Keratinocyte (primary cell): ENCODE results near the gene AGR3. TPM values are rescaled to one million over a fixed set of nuclear protein-coding genes. Genes with fewer than 3 reads are reported as not detected.

Experiments used
- DNase-seq: peaks from one replicate; pipeline ENCODE4 v3.0.0-alpha.2; 2011; ENCODE audit warnings: low read depth, missing footprints, low spot score
- FAIRE-seq: peaks from 2 replicates; lab custom pipeline; 2011; peaks lifted over from hg19 to GRCh38; lab: Jason Lieb, UNC
- H2AFZ ChIP-seq: 2 replicates; pipeline ENCODE4 v1.6.0; 2012; ENCODE audit warnings: low read length, control low read depth, inconsistent platforms; ENCODE audit not compliant: control insufficient read depth
- H3K27ac ChIP-seq: 2 replicates; pipeline ENCODE4 v1.5.1; 2011; ENCODE audit warnings: low read length; ENCODE audit not compliant: control insufficient read depth, insufficient read depth
- H3K27me3 ChIP-seq: 3 replicates; pipeline ENCODE4 v1.6.0; 2011; ENCODE audit warnings: low read length; ENCODE audit not compliant: control insufficient read depth, insufficient read depth; ENCODE audit errors: extremely low read depth
- H3K36me3 ChIP-seq, 2 experiments: 2 replicates in 1 of 2; 3 replicates in 1 of 2; pipeline ENCODE4 v1.5.1; 2011; ENCODE audit warnings: low read length in 2 of 2, mild to moderate bottlenecking in 1 of 2; ENCODE audit not compliant: control insufficient read depth in 2 of 2, insufficient read depth in 2 of 2; ENCODE audit errors: extremely low read depth in 1 of 2
- H3K4me1 ChIP-seq: 3 replicates; pipeline ENCODE4 v1.5.1; 2011; ENCODE audit warnings: low read length; ENCODE audit not compliant: control insufficient read depth, insufficient read depth; ENCODE audit errors: extremely low read depth
- H3K4me2 ChIP-seq: 3 replicates; pipeline ENCODE4 v1.6.0; 2011; ENCODE audit warnings: low read depth, low read length; ENCODE audit not compliant: control insufficient read depth, insufficient read depth; ENCODE audit errors: extremely low read depth
- H3K4me3 ChIP-seq, 3 experiments: fragments of 200-600 bp in 1 of 3; sonication (generic) in 1 of 3; 2 replicates in 2 of 3; 3 replicates in 1 of 3; pipeline ENCODE4 v1.5.1; 2011 to 2016; ENCODE audit warnings: low read length in 3 of 3, mild to moderate bottlenecking in 3 of 3, control low read depth in 2 of 3, inconsistent platforms in 1 of 3, low read depth in 1 of 3, mixed read lengths in 1 of 3, mixed run types in 1 of 3, moderate library complexity in 1 of 3; ENCODE audit not compliant: control insufficient read depth in 2 of 3, insufficient read depth in 2 of 3; ENCODE audit errors: extremely low read depth in 1 of 3
- H3K79me2 ChIP-seq: 2 replicates; pipeline ENCODE4 v1.6.0; 2012; ENCODE audit warnings: low read length; ENCODE audit not compliant: control insufficient read depth, insufficient read depth
- H3K9ac ChIP-seq: 3 replicates; pipeline ENCODE4 v1.6.0; 2011; ENCODE audit warnings: low read length; ENCODE audit not compliant: control insufficient read depth, insufficient read depth; ENCODE audit errors: extremely low read depth
- H3K9me1 ChIP-seq: 3 replicates; pipeline ENCODE4 v1.6.0; 2011; ENCODE audit warnings: low read length; ENCODE audit not compliant: control insufficient read depth, insufficient read depth; ENCODE audit errors: extremely low read depth
- H3K9me3 ChIP-seq: 2 replicates; pipeline ENCODE4 v1.5.1; 2012; ENCODE audit warnings: low read depth, low read length; ENCODE audit not compliant: control insufficient read depth
- H4K20me1 ChIP-seq: 3 replicates; pipeline ENCODE4 v1.6.0; 2011; ENCODE audit warnings: low read length; ENCODE audit not compliant: control insufficient read depth, insufficient read depth; ENCODE audit errors: extremely low read depth
- CTCF ChIP-seq, 3 experiments: IDR thresholded peaks in 1 of 3; conservative IDR thresholded peaks in 1 of 3; optimal IDR thresholded peaks in 1 of 3; 2 replicates in 2 of 3; 3 replicates in 1 of 3; pipeline versions ENCODE3 to v1.5.1; 2011; ENCODE audit warnings: low read length in 3 of 3, mild to moderate bottlenecking in 3 of 3, moderate library complexity in 2 of 3, control low read depth in 1 of 3, inconsistent platforms in 1 of 3; ENCODE audit not compliant: insufficient read depth in 2 of 3; ENCODE audit errors: extremely low read depth in 1 of 3
- EZH2 ChIP-seq: IDR thresholded peaks from one replicate; pipeline ENCODE4 v1.6.1; 2012; ENCODE audit warnings: inconsistent platforms, mild to moderate bottlenecking, low read length, moderate library complexity
- dilution Hi-C: fragments of 300-500 bp; cut with MboI; formaldehyde crosslinking; loops from one replicate; pipeline ENCODE4 v1.7.0; 2020; ENCODE audit warnings: low sequenced_read_pairs; ENCODE audit not compliant: extremely low pct_ligation_motif_present
- polyA plus RNA-seq, 5 experiments: library from polyadenylated mRNA; depleted of rRNA in 3 of 5; stranded (reverse) in 3 of 5; stranded (forward) in 1 of 5; unstranded in 1 of 5; fragments of >200 nt; gene quantifications; 1 replicate in 1 of 5; 2 replicates in 3 of 5; 3 replicates in 1 of 5; pipeline versions ENCODE4 v1.2.1 to v1.2.3, GENCODE V29; 2011 to 2012; ENCODE audit warnings: missing spikeins in 2 of 5, low read depth in 1 of 5, low replicate concordance in 1 of 5

The AGR3 gene
- polyA plus RNA-seq, 1 donor (not counting 4 experiments of a cell fraction or from before 2014, with no cell fraction given) = not detected

DNA sequence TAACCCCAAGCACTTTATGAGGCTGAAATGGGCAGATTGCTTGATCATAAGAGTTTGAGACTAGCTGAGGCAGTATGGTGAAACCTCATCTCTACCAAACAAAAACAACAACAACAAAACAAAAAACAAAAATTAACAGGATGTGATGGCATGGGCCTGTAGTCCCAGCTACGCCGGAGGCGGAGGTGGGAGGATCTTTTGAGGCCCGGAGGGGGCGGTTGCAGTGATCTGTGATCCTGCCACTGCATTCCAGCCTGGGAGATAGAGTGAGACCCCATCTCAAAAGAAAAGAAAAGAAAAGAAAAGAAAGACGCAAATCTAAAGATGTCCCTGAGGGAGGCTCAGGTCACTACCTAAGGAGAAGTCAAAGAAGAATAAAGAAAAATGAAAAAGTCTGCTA, 41.7 kb downstream of the AGR3 start:
- DNase-seq (no peak), FAIRE-seq (no peak)
- H3K9me3 ChIP-seq = no peaks in the 10 kb centered on the region
- H3K27me3 ChIP-seq = no peaks in the 10 kb centered on the region
- H3K4me2 ChIP-seq = no peak overlapping the region
- H3K4me1 ChIP-seq = no peaks in the 10 kb centered on the region
- no peaks in the 10 kb centered on the region for H4K20me1 ChIP-seq
- H3K4me3 ChIP-seq = no peak overlapping the region
- no peaks in the 10 kb centered on the region for H3K36me3 ChIP-seq
- no peak overlapping the region for H2AFZ ChIP-seq
- H3K27ac ChIP-seq = no peak overlapping the region
- no peak overlapping the region for H3K9ac ChIP-seq
- dilution Hi-C loops = no loop called here
- no peaks in the 10 kb centered on the region for H3K79me2 ChIP-seq
- no peaks in the 10 kb centered on the region for H3K9me1 ChIP-seq
- TF ChIP-seq EZH2 (no peak), CTCF (optimal IDR thresholded peaks at IDR 0.05 in 1 of 3, IDR thresholded peaks at IDR 0.05 in 1 of 3, conservative IDR thresholded peaks at IDR 0.05 in 1 of 3; ENCODE audit: extremely low read depth in 1 of 3, insufficient read depth in 2 of 3, low read length in 3 of 3) (no peak)

DNA sequence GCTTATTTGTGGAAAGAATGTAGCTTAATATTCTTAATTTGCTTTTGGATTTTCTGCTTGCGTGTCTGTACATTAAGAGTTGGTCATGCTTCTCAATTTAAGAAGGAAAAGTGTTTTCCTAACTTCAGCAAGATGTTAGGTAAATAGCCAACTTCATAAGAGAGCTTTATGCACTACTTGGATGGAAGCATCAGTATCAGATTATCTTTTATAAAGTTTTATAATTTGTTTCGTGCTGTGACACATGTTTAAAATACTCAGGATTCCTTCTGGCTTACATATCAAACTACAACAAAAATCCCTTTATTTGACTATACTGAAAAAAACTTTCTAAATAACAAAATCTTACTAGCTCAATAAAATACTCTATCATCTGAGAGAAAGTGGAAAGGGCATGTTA, 42.1 kb downstream of the AGR3 start:
- Histone ChIP-seq H3K4me3 (no peak overlapping the region), H4K20me1 (no peaks in the 10 kb centered on the region), H3K27me3 (no peaks in the 10 kb centered on the region), H3K4me2 (no peak overlapping the region), H3K9me1 (no peaks in the 10 kb centered on the region), H3K36me3 (no peaks in the 10 kb centered on the region), H3K9ac (no peak overlapping the region), H3K9me3 (no peaks in the 10 kb centered on the region), H3K4me1 (no peaks in the 10 kb centered on the region), H3K79me2 (no peaks in the 10 kb centered on the region), H2AFZ (no peak overlapping the region), H3K27ac (no peak overlapping the region)
- FAIRE-seq (no peak), DNase-seq (no peak)
- no peak for TF ChIP-seq EZH2
- no peak for TF ChIP-seq CTCF (optimal IDR thresholded peaks at IDR 0.05 in 1 of 3, IDR thresholded peaks at IDR 0.05 in 1 of 3, conservative IDR thresholded peaks at IDR 0.05 in 1 of 3; ENCODE audit: extremely low read depth in 1 of 3, insufficient read depth in 2 of 3, low read length in 3 of 3)
- dilution Hi-C loops = no loop called here
